H1 (cell line): Measurements from ENCODE around the gene ALOX12. TPM values are rescaled to one million over a fixed set of nuclear protein-coding genes. Genes with fewer than 3 reads are reported as not detected.

ENCODE experiments used
- KDM4A ChIP-seq: IDR thresholded peaks from one replicate; pipeline ENCODE4 v1.7.1; 2012; ENCODE audit warnings: low read depth, mild to moderate bottlenecking, moderate library complexity, low read length, inconsistent platforms; ENCODE audit not compliant: severe bottlenecking
- MAFK ChIP-seq: IDR thresholded peaks from 2 replicates; pipeline ENCODE4 v1.6.1; 2012; ENCODE audit warnings: low read depth, mild to moderate bottlenecking, improper control_type of control experiment, low read length
- SIRT6 ChIP-seq: IDR thresholded peaks from one replicate; pipeline ENCODE4 v1.7.1; 2012; ENCODE audit warnings: low read length, inconsistent platforms
- SP4 ChIP-seq: IDR thresholded peaks from 2 replicates; pipeline ENCODE4 v1.6.1; 2012; ENCODE audit warnings: low read length, inconsistent platforms
- polyA plus RNA-seq, 7 experiments: library from polyadenylated mRNA; depleted of rRNA in 3 of 7; stranded (reverse) in 5 of 7; unstranded in 2 of 7; fragments of >200 nt in 5 of 7; fragments of 200-250 nt in 2 of 7; gene quantifications; 1 replicate in 5 of 7; 2 replicates in 1 of 7; 4 replicates in 1 of 7; pipeline versions ENCODE4 v1.2.1 to v1.2.3, GENCODE V29; 2011 to 2013; ENCODE audit warnings: missing spikeins in 2 of 7, mixed read lengths in 2 of 7
- total RNA-seq: library from RNA; stranded (reverse); fragmentation: NEBNext Ultra II Directional; extraction: Animal tissue kit (Norgen Biotek cat#: 25700); gene quantifications from 2 replicates; pipeline ENCODE4 v1.2.1, GENCODE V29; 2021
- TF ChIP-seq, protein P1 (sequence below): IDR thresholded peaks from 2 replicates; pipeline ENCODE4 v1.6.1; 2012; ENCODE audit warnings: inconsistent platforms
- TF ChIP-seq, protein P2 (sequence below): IDR thresholded peaks from 2 replicates; pipeline ENCODE4 v1.6.1; 2012; ENCODE audit warnings: low read length, inconsistent platforms
- TF ChIP-seq, protein P3 (sequence below): IDR thresholded peaks from 2 replicates; pipeline ENCODE4 v1.6.1; 2011; ENCODE audit warnings: low read depth, mild to moderate bottlenecking, low read length; ENCODE audit not compliant: insufficient read depth

The ALOX12 gene
- total and polyA plus RNA-seq, 2 of the 8 experiments (the other 6 are each of a cell fraction or from before 2014, with no cell fraction given): 1.4 to 2.0 TPM

DNA sequence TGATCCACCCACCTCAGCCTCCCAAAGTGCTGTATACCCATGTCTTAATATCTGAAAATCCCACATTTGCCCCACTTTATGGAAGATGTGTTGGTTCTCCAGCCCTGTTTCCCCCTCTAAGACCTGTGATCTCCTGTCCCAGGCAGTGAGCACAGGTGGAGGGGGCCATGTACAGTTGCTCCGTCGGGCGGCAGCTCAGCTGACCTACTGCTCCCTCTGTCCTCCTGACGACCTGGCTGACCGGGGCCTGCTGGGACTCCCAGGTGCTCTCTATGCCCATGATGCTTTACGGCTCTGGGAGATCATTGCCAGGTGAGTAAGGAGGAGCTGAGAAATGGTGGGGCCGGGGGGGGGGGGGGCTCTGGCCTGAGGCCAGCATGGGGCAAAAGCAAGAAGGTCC lies 9.9 kb downstream of the ALOX12 start (continued):
- TF ChIP-seq, protein P1, sequence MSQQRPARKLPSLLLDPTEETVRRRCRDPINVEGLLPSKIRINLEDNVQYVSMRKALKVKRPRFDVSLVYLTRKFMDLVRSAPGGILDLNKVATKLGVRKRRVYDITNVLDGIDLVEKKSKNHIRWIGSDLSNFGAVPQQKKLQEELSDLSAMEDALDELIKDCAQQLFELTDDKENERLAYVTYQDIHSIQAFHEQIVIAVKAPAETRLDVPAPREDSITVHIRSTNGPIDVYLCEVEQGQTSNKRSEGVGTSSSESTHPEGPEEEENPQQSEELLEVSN: no peak
- TF ChIP-seq MAFK (no peak), KDM4A (no peak), SIRT6 (no peak), SP4 (no peak)
- TF ChIP-seq, protein P2, sequence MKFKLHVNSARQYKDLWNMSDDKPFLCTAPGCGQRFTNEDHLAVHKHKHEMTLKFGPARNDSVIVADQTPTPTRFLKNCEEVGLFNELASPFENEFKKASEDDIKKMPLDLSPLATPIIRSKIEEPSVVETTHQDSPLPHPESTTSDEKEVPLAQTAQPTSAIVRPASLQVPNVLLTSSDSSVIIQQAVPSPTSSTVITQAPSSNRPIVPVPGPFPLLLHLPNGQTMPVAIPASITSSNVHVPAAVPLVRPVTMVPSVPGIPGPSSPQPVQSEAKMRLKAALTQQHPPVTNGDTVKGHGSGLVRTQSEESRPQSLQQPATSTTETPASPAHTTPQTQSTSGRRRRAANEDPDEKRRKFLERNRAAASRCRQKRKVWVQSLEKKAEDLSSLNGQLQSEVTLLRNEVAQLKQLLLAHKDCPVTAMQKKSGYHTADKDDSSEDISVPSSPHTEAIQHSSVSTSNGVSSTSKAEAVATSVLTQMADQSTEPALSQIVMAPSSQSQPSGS: no peak
- TF ChIP-seq, protein P3, sequence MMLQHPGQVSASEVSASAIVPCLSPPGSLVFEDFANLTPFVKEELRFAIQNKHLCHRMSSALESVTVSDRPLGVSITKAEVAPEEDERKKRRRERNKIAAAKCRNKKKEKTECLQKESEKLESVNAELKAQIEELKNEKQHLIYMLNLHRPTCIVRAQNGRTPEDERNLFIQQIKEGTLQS: no peak
- TF ChIP-seq, all 59 proteins: peak for 0
